ENCODE results near the gene COQ8A. TPM values are rescaled to one million over a fixed set of nuclear protein-coding genes. Genes with fewer than 3 reads are reported as not detected.

The COQ8A gene
- total RNA-seq, 1 donor from 2014 or later = 13.8 TPM

DNA sequence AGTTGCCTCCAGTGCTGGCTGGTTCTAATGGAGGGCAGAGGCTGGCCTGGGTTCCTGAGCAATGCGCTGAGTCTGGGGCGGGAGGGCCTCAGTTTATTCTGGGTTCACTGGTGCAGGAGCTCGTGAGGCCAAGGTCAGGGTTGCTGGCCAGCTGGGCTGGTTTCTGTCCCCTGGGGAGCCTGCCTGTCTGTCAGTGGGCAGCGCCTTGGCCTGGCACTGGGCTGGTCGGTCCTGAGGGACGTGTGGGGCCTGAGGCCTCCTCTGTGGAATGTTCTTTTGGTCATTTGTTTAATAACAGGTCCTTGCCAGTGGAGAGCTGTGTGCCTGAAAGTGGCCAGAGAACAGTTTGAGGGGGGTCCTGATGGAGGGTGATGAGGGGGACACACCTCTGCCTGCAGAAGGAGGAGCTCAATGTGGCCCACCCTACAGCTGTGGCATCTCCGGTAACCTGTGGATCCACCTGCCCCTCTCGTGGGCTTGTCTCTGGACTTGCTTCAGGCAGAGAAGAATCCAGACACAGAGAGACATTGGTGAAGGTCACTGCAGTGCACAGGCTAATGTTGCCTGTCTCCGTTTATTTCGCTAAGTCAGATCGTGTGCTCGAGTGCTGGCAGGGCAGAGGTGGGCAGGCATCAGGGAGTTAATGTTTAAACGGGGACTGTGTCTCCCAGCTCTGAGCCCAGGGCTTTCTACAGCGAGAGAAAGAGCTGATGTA lies 34.6 kb downstream of the COQ8A start:
- peaks cover 30% of the 10 kb centered on the region for H3K4me1 ChIP-seq
- no peaks in the 10 kb centered on the region for H3K9me3 ChIP-seq (ENCODE audit: low read depth)
- Mint-ChIP-seq H3K4me3 (no peak overlapping the region), H3K27ac (peak overlapping the region; percentile 83), H3K9me3 (peaks cover 7% of the 10 kb centered on the region), H3K27me3 (ENCODE audit: insufficient read depth, low read depth) (peaks cover 12% of the 10 kb centered on the region), H3K4me1 (peaks cover 27% of the 10 kb centered on the region), H3K36me3 (peaks cover 4% of the 10 kb centered on the region)
- H4K20me1 ChIP-seq (ENCODE audit: low read depth) = peaks cover 3% of the 10 kb centered on the region
- H3K27ac ChIP-seq = no peak overlapping the region
- H3K27me3 ChIP-seq = no peaks in the 10 kb centered on the region
- no peaks in the 10 kb centered on the region for H3F3A ChIP-seq (ENCODE audit: low read depth)
- H2AFZ ChIP-seq (replicated peaks) = no peak overlapping the region
- no peak overlapping the region for H3K9ac ChIP-seq
- H3K79me2 ChIP-seq (ENCODE audit: low read depth) = no peaks in the 10 kb centered on the region
- no peak overlapping the region for H3K4me3 ChIP-seq
- H3K4me2 ChIP-seq = peak overlapping the region; percentile 52
- TF ChIP-seq EZH2 (IDR thresholded peaks at IDR 0.05) = no peak
- TF ChIP-seq, protein P1, sequence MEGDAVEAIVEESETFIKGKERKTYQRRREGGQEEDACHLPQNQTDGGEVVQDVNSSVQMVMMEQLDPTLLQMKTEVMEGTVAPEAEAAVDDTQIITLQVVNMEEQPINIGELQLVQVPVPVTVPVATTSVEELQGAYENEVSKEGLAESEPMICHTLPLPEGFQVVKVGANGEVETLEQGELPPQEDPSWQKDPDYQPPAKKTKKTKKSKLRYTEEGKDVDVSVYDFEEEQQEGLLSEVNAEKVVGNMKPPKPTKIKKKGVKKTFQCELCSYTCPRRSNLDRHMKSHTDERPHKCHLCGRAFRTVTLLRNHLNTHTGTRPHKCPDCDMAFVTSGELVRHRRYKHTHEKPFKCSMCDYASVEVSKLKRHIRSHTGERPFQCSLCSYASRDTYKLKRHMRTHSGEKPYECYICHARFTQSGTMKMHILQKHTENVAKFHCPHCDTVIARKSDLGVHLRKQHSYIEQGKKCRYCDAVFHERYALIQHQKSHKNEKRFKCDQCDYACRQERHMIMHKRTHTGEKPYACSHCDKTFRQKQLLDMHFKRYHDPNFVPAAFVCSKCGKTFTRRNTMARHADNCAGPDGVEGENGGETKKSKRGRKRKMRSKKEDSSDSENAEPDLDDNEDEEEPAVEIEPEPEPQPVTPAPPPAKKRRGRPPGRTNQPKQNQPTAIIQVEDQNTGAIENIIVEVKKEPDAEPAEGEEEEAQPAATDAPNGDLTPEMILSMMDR (IDR thresholded peaks at IDR 0.05) = no peak
- TF ChIP-seq EZH2phosphoT487 (IDR thresholded peaks at IDR 0.05) = no peak
- DNase-seq (ENCODE audit: low spot score) = no peak
- H3K36me3 ChIP-seq = no peaks in the 10 kb centered on the region

DNA sequence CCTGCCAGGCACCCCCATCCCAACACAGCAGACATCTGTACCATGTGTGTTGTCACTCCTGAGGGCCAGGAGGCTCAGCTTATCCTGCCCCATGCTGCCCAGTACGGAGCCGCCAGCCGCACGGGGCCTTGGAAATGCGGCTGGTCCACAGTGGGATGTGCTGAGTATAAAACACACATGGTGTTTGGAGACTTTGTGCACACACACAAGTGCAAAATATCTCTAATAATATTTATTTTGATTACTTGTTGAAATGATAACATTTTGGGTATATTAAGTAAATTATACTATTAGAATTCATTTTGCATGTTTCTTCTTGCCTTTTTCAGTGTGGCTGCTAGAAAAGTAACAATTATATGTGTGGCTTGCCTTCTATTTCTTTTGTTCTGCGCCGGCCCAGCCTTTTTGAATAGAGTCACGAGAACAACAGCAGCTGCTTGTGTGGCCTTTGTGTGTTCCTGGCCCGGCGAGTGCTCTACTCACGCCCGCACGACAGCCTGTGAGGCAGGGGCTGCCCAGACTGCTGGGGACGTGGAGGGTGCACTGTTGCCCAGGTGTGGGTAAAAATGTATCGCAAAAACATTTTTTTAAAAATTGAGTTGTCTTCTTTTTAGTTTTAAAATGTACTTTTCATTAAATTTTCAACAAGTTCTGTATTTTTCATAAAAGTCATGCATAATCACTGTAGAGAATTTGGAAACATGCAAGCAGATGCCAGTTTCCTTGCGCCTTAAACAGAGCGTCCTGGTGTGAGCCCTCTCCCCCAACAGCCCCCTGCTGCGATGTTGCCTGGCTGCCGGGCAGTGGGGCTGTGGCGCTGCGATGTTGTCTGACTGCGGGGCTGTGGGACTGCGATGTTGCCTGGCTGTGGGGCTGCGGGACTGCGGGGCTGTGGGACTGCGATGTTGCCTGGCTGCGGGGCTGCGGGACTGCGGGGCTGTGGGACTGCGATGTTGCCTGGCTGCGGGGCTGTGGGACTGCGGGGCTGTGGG lies 35.5 kb downstream of the COQ8A start:
- H3K27ac Mint-ChIP-seq = no peak overlapping the region
- Histone ChIP-seq H3K27ac (no peak overlapping the region), H3K4me3 (no peak overlapping the region), H3K79me2 (ENCODE audit: low read depth) (no peaks in the 10 kb centered on the region), H3F3A (ENCODE audit: low read depth) (no peaks in the 10 kb centered on the region), H3K9ac (no peak overlapping the region), H4K20me1 (ENCODE audit: low read depth) (peaks cover 3% of the 10 kb centered on the region), H2AFZ (replicated peaks) (no peak overlapping the region), H3K27me3 (no peaks in the 10 kb centered on the region), H3K9me3 (ENCODE audit: low read depth) (no peaks in the 10 kb centered on the region), H3K36me3 (no peaks in the 10 kb centered on the region), H3K4me2 (peak overlapping the region; percentile 52), H3K4me1 (peaks cover 30% of the 10 kb centered on the region)
- H3K27me3 Mint-ChIP-seq (ENCODE audit: insufficient read depth, low read depth) = peaks cover 12% of the 10 kb centered on the region
- H3K9me3 Mint-ChIP-seq = peaks cover 6% of the 10 kb centered on the region
- peak overlapping the region; percentile 13 for H3K4me3 Mint-ChIP-seq
- TF ChIP-seq, protein P1 (IDR thresholded peaks at IDR 0.05) = no peak
- no peak for TF ChIP-seq EZH2 (IDR thresholded peaks at IDR 0.05)
- peaks cover 4% of the 10 kb centered on the region for H3K36me3 Mint-ChIP-seq
- peaks cover 27% of the 10 kb centered on the region for H3K4me1 Mint-ChIP-seq
- peak; percentile 86 for DNase-seq (ENCODE audit: low spot score)

GRCh38 chr1:226976276-226976977 lies 36.3 kb downstream of the COQ8A start:
- H3K36me3 Mint-ChIP-seq = peaks cover 4% of the 10 kb centered on the region
- H3K27me3 Mint-ChIP-seq (ENCODE audit: insufficient read depth, low read depth) = peaks cover 14% of the 10 kb centered on the region
- peaks cover 6% of the 10 kb centered on the region for H3K9me3 Mint-ChIP-seq
- Histone ChIP-seq H3K36me3 (no peaks in the 10 kb centered on the region), H3K4me2 (no peak overlapping the region), H3F3A (ENCODE audit: low read depth) (no peaks in the 10 kb centered on the region), H3K79me2 (ENCODE audit: low read depth) (no peaks in the 10 kb centered on the region), H2AFZ (replicated peaks) (no peak overlapping the region), H3K9me3 (ENCODE audit: low read depth) (no peaks in the 10 kb centered on the region), H3K9ac (no peak overlapping the region), H3K27ac (no peak overlapping the region), H3K4me1 (peaks cover 30% of the 10 kb centered on the region), H3K27me3 (no peaks in the 10 kb centered on the region), H4K20me1 (ENCODE audit: low read depth) (peaks cover 3% of the 10 kb centered on the region), H3K4me3 (no peak overlapping the region)
- peaks cover 27% of the 10 kb centered on the region for H3K4me1 Mint-ChIP-seq
- TF ChIP-seq, protein P1 (IDR thresholded peaks at IDR 0.05) = no peak
- no peak for TF ChIP-seq EZH2 (IDR thresholded peaks at IDR 0.05)
- TF ChIP-seq EZH2phosphoT487 (IDR thresholded peaks at IDR 0.05) = no peak
- no peak overlapping the region for H3K27ac Mint-ChIP-seq
- H3K4me3 Mint-ChIP-seq = no peak overlapping the region
- DNase-seq (ENCODE audit: low spot score) = no peak
